ENCODE measurements around the gene NAP1L1. TPM values are rescaled to one million over a fixed set of nuclear protein-coding genes. Genes with fewer than 3 reads are reported as not detected.

The NAP1L1 gene
- total and polyA plus RNA-seq, 11 donors: 175 to 359 (median 247) TPM

GRCh38 chr12:76055393-76055792, 29.1 kb downstream of the NAP1L1 start:
- intact Hi-C loops (cut with DNase I): loop anchor here in 4 of 10 donors (10.0 kb wide), 3 partner anchors 289 to 509 kb away; partner anchors contain the start of gene BBS10 (in 2 of the 4)
- Histone ChIP-seq H3K36me3 (peaks cover 0 to 99% (median 96%) of the 10 kb centered on the region in 9 donors), H3K4me1 (no peaks in the 10 kb centered on the region), H3K27ac (no peak overlapping the region), H3K4me3 (no peak overlapping the region), H3K9me3 (no peaks in the 10 kb centered on the region), H3K27me3 (no peaks in the 10 kb centered on the region)
- 79 to 86% (median 86%) methylated on average over 2 of the region's 2 CpGs for WGBS, 4 donors
- TF ChIP-seq CTCF (IDR thresholded peaks at IDR 0.05) (no peak), POLR2A (IDR thresholded peaks at IDR 0.05) (no peak)
- DNase-seq (no peak), ATAC-seq (no peak)

- Histone ChIP-seq H3K27me3 (no peaks in the 10 kb centered on the region), H3K9me3 (no peaks in the 10 kb centered on the region), H3K27ac (no peak overlapping the region), H3K4me1 (peaks cover 0 to 3% (median 0%) of the 10 kb centered on the region in 12 donors), H3K36me3 (peaks cover 0 to 99% (median 79%) of the 10 kb centered on the region in 9 donors), H3K4me3 (no peak overlapping the region)
- no peak for TF ChIP-seq CTCF (IDR thresholded peaks at IDR 0.05)
- no peak for TF ChIP-seq POLR2A (IDR thresholded peaks at IDR 0.05)
- intact Hi-C loops (cut with DNase I): loop anchor here in 4 of 10 donors (10.0 kb wide), 3 partner anchors 295 to 515 kb away; partner anchors contain the start of gene BBS10 (in 2 of the 4)
- 90 to 94% (median 93%) methylated on average over 4 of the region's 4 CpGs for WGBS, 4 donors
- no peak for ATAC-seq
- DNase-seq: no peak
Observed at GRCh38 chr12:76049575-76050251, 34.8 kb downstream of the NAP1L1 start.

- no peaks in the 10 kb centered on the region for H3K9me3 ChIP-seq
- 79 to 86% (median 82%) methylated on average over 2 of the region's 2 CpGs for WGBS, 4 donors
- no peaks in the 10 kb centered on the region for H3K27me3 ChIP-seq
- intact Hi-C loops (cut with DNase I): no loop called here
- peaks cover 0 to 3% (median 0%) of the 10 kb centered on the region in 12 donors for H3K4me1 ChIP-seq
- peaks cover 0 to 98% (median 72%) of the 10 kb centered on the region in 9 donors for H3K36me3 ChIP-seq
- TF ChIP-seq CTCF (IDR thresholded peaks at IDR 0.05) (no peak), POLR2A (IDR thresholded peaks at IDR 0.05) (no peak)
- H3K27ac ChIP-seq: no peak overlapping the region
- no peak overlapping the region for H3K4me3 ChIP-seq
- ATAC-seq (no peak), DNase-seq (no peak)
Observed at GRCh38 chr12:76047742-76048141, 36.7 kb downstream of the NAP1L1 start.

- Histone ChIP-seq H3K9me3 (no peaks in the 10 kb centered on the region), H3K27me3 (no peaks in the 10 kb centered on the region), H3K4me3 (no peak overlapping the region), H3K36me3 (peaks cover 0 to 93% (median 65%) of the 10 kb centered on the region in 9 donors), H3K4me1 (peaks cover 0 to 3% (median 0%) of the 10 kb centered on the region in 12 donors), H3K27ac (no peak overlapping the region)
- TF ChIP-seq POLR2A (IDR thresholded peaks at IDR 0.05): no peak
- no peak for TF ChIP-seq CTCF (IDR thresholded peaks at IDR 0.05)
- 83 to 92% (median 88%) methylated on average over 2 of the region's 2 CpGs for WGBS, 4 donors
- ATAC-seq: no peak
- no peak for DNase-seq
- intact Hi-C loops (cut with DNase I): no loop called here
Observed at GRCh38 chr12:76047060-76047459, 37.4 kb downstream of the NAP1L1 start.

All from heart left ventricle (tissue), 16 donors.